Measurements from ENCODE around the gene PRMT9. TPM values are rescaled to one million over a fixed set of nuclear protein-coding genes. Genes with fewer than 3 reads are reported as not detected.

PRMT9 gene
- total RNA-seq, 2 donors from 2014 or later, result 5.9 to 7.5 TPM

GRCh38 chr4:147617841-147618691 lies 65.9 kb downstream of the PRMT9 start:
- H3K4me1 Mint-ChIP-seq, result peaks cover 20% of the 10 kb centered on the region
- peak overlapping the region; percentile 96 for H3K27ac Mint-ChIP-seq
- H3K27me3 Mint-ChIP-seq, result peaks cover 3% of the 10 kb centered on the region
- H3K9me3 Mint-ChIP-seq, result no peaks in the 10 kb centered on the region
- ATAC-seq (replicated peaks), result peak; percentile 2
- peaks cover 43% of the 10 kb centered on the region for H3K36me3 Mint-ChIP-seq (ENCODE audit: low read depth)
- H3K4me3 Mint-ChIP-seq, result peak overlapping the region; percentile 93

GRCh38 chr4:147617173-147617840 lies 66.7 kb downstream of the PRMT9 start, which contains the start of gene TMEM184C:
TSS of gene TMEM184C (plus strand) at chr4:147617397. CDS start at chr4:147617957, 560 bp downstream.
- peaks cover 3% of the 10 kb centered on the region for H3K27me3 Mint-ChIP-seq
- peak within 1 kb of the TSS; percentile 96 for H3K27ac Mint-ChIP-seq
- ATAC-seq (replicated peaks), result peak; percentile 99
- peaks cover 37% of the 10 kb centered on the region for H3K36me3 Mint-ChIP-seq (ENCODE audit: low read depth)
- H3K4me1 Mint-ChIP-seq, result peaks cover 20% of the 10 kb centered on the region
- peak within 1 kb of the TSS; percentile 93 for H3K4me3 Mint-ChIP-seq
- H3K9me3 Mint-ChIP-seq, result no peaks in the 10 kb centered on the region

- Mint-ChIP-seq H3K27ac (peak overlapping the region; percentile 96), H3K36me3 (ENCODE audit: low read depth) (peaks cover 33% of the 10 kb centered on the region), H3K4me1 (peaks cover 20% of the 10 kb centered on the region), H3K4me3 (peak overlapping the region; percentile 93), H3K9me3 (no peaks in the 10 kb centered on the region), H3K27me3 (peaks cover 3% of the 10 kb centered on the region)
- ATAC-seq (replicated peaks), result peak; percentile 5
Measured at GRCh38 chr4:147616849-147617172, 67.2 kb downstream of the PRMT9 start.

- ATAC-seq (replicated peaks), result no peak
- H3K9me3 Mint-ChIP-seq, result no peaks in the 10 kb centered on the region
- H3K27me3 Mint-ChIP-seq, result peaks cover 3% of the 10 kb centered on the region
- no peak overlapping the region for H3K4me3 Mint-ChIP-seq
- H3K4me1 Mint-ChIP-seq, result no peaks in the 10 kb centered on the region
- H3K27ac Mint-ChIP-seq, result no peak overlapping the region
- H3K36me3 Mint-ChIP-seq (ENCODE audit: low read depth), result no peaks in the 10 kb centered on the region
Measured at GRCh38 chr4:147610686-147611085, 73.3 kb downstream of the PRMT9 start.

GRCh38 chr4:147607471-147607870 lies 76.5 kb downstream of the PRMT9 start:
- Mint-ChIP-seq H3K27ac (no peak overlapping the region), H3K36me3 (ENCODE audit: low read depth) (no peaks in the 10 kb centered on the region), H3K4me3 (no peak overlapping the region), H3K27me3 (no peaks in the 10 kb centered on the region), H3K4me1 (no peaks in the 10 kb centered on the region), H3K9me3 (no peaks in the 10 kb centered on the region)
- ATAC-seq (replicated peaks), result no peak

GRCh38 chr4:147605499-147605898 lies 78.5 kb downstream of the PRMT9 start:
- peaks cover 5% of the 10 kb centered on the region for H3K27me3 Mint-ChIP-seq
- no peaks in the 10 kb centered on the region for H3K9me3 Mint-ChIP-seq
- H3K4me1 Mint-ChIP-seq, result no peaks in the 10 kb centered on the region
- H3K27ac Mint-ChIP-seq, result no peak overlapping the region
- no peak for ATAC-seq (replicated peaks)
- no peak overlapping the region for H3K4me3 Mint-ChIP-seq
- no peaks in the 10 kb centered on the region for H3K36me3 Mint-ChIP-seq (ENCODE audit: low read depth)

- no peaks in the 10 kb centered on the region for H3K36me3 Mint-ChIP-seq (ENCODE audit: low read depth)
- ATAC-seq (replicated peaks), result no peak
- no peaks in the 10 kb centered on the region for H3K4me1 Mint-ChIP-seq
- no peaks in the 10 kb centered on the region for H3K9me3 Mint-ChIP-seq
- H3K27ac Mint-ChIP-seq, result no peak overlapping the region
- peaks cover 5% of the 10 kb centered on the region for H3K27me3 Mint-ChIP-seq
- H3K4me3 Mint-ChIP-seq, result no peak overlapping the region
Measured at GRCh38 chr4:147599769-147600168, 84.2 kb downstream of the PRMT9 start.

GRCh38 chr4:147599206-147599605 lies 84.8 kb downstream of the PRMT9 start:
- Mint-ChIP-seq H3K36me3 (ENCODE audit: low read depth) (no peaks in the 10 kb centered on the region), H3K27ac (no peak overlapping the region), H3K4me1 (peaks cover 3% of the 10 kb centered on the region), H3K27me3 (peaks cover 5% of the 10 kb centered on the region), H3K9me3 (no peaks in the 10 kb centered on the region), H3K4me3 (no peak overlapping the region)
- ATAC-seq (replicated peaks), result no peak

- Mint-ChIP-seq H3K4me3 (no peak overlapping the region), H3K36me3 (ENCODE audit: low read depth) (no peaks in the 10 kb centered on the region), H3K9me3 (no peaks in the 10 kb centered on the region), H3K4me1 (peaks cover 4% of the 10 kb centered on the region), H3K27ac (no peak overlapping the region), H3K27me3 (peaks cover 5% of the 10 kb centered on the region)
- ATAC-seq (replicated peaks), result no peak
Measured at GRCh38 chr4:147597561-147597960, 86.4 kb downstream of the PRMT9 start.

GRCh38 chr4:147596981-147597380 lies 87.0 kb downstream of the PRMT9 start:
- H3K27ac Mint-ChIP-seq, result no peak overlapping the region
- H3K4me3 Mint-ChIP-seq, result no peak overlapping the region
- no peaks in the 10 kb centered on the region for H3K9me3 Mint-ChIP-seq
- no peaks in the 10 kb centered on the region for H3K36me3 Mint-ChIP-seq (ENCODE audit: low read depth)
- H3K4me1 Mint-ChIP-seq, result peaks cover 4% of the 10 kb centered on the region
- peaks cover 5% of the 10 kb centered on the region for H3K27me3 Mint-ChIP-seq
- no peak for ATAC-seq (replicated peaks)

- Mint-ChIP-seq H3K27ac (no peak overlapping the region), H3K36me3 (ENCODE audit: low read depth) (no peaks in the 10 kb centered on the region), H3K27me3 (peaks cover 1% of the 10 kb centered on the region), H3K9me3 (no peaks in the 10 kb centered on the region), H3K4me3 (no peak overlapping the region), H3K4me1 (peaks cover 4% of the 10 kb centered on the region)
- peak; percentile 18 for ATAC-seq (replicated peaks)
Measured at GRCh38 chr4:147596377-147596776, 87.6 kb downstream of the PRMT9 start.

- ATAC-seq (replicated peaks), result no peak
- Mint-ChIP-seq H3K9me3 (no peaks in the 10 kb centered on the region), H3K4me3 (no peak overlapping the region), H3K36me3 (ENCODE audit: low read depth) (no peaks in the 10 kb centered on the region), H3K4me1 (peaks cover 4% of the 10 kb centered on the region), H3K27me3 (no peaks in the 10 kb centered on the region), H3K27ac (no peak overlapping the region)
Measured at GRCh38 chr4:147594578-147594977, 89.4 kb downstream of the PRMT9 start.

GRCh38 chr4:147594107-147594506 lies 89.9 kb downstream of the PRMT9 start:
- no peak overlapping the region for H3K4me3 Mint-ChIP-seq
- no peak for ATAC-seq (replicated peaks)
- no peaks in the 10 kb centered on the region for H3K27me3 Mint-ChIP-seq
- H3K36me3 Mint-ChIP-seq (ENCODE audit: low read depth), result no peaks in the 10 kb centered on the region
- no peak overlapping the region for H3K27ac Mint-ChIP-seq
- no peaks in the 10 kb centered on the region for H3K9me3 Mint-ChIP-seq
- H3K4me1 Mint-ChIP-seq, result peaks cover 4% of the 10 kb centered on the region

GRCh38 chr4:147591106-147591505 lies 92.9 kb downstream of the PRMT9 start:
- Mint-ChIP-seq H3K4me3 (no peak overlapping the region), H3K36me3 (ENCODE audit: low read depth) (no peaks in the 10 kb centered on the region), H3K9me3 (no peaks in the 10 kb centered on the region), H3K4me1 (peaks cover 4% of the 10 kb centered on the region), H3K27me3 (no peaks in the 10 kb centered on the region), H3K27ac (no peak overlapping the region)
- no peak for ATAC-seq (replicated peaks)

Data from activated T-helper 17 cell treated with anti-CD3 and anti-CD28 coated beads, Interleukin-2, amount 50 U/mL, for 72 hours (primary cell).